GM18505 (cell line): ENCODE results near the gene SNX25.
"Not testable (repeated sequence)": the region's sequence is repeated elsewhere in the genome, so short reads cannot be mapped to it uniquely, and the experiment has no call there.

ENCODE experiments used
- ATAC-seq: cut with Tn5 transposase; IDR thresholded peaks from one replicate; pipeline ENCODE4 v1.9.1; 2021; ENCODE audit not compliant: unreplicated experiment
- POLR2A ChIP-seq: IDR thresholded peaks from 4 replicates; pipeline ENCODE4 v1.6.1; 2011; ENCODE audit warnings: borderline replicate concordance; ENCODE audit not compliant: insufficient read depth, insufficient read length; ENCODE audit errors: extremely low read depth

The SNX25 gene

GRCh38 chr4:185225940-185226339 lies 16.5 kb downstream of the SNX25 start:
- no peak for TF ChIP-seq POLR2A
- ATAC-seq, result no peak

GRCh38 chr4:185227131-185227551 lies 17.7 kb downstream of the SNX25 start:
- no peak for ATAC-seq
- TF ChIP-seq POLR2A, result no peak

- no peak for ATAC-seq
- TF ChIP-seq POLR2A, result no peak
These were observed 18.4 kb downstream of the SNX25 start for GRCh38 chr4:185227713-185228278.

- no peak for ATAC-seq
These were observed 19.8 kb downstream of the SNX25 start for GRCh38 chr4:185229021-185229818.

GRCh38 chr4:185232370-185232769 lies 23.0 kb downstream of the SNX25 start:
- TF ChIP-seq POLR2A, result no peak
- no peak for ATAC-seq

More at GRCh38 chr4:185229021-185229818, 19.8 kb downstream of the SNX25 start:
- TF ChIP-seq POLR2A, result peak; percentile 28

- no peak for ATAC-seq
- no peak for TF ChIP-seq POLR2A
These were observed 25.9 kb downstream of the SNX25 start for GRCh38 chr4:185235119-185235842.

GRCh38 chr4:185235843-185236503 lies 26.6 kb downstream of the SNX25 start:
- TF ChIP-seq POLR2A, result no peak
- no peak for ATAC-seq

- ATAC-seq, result no peak
These were observed 27.8 kb downstream of the SNX25 start for GRCh38 chr4:185237175-185237574.

GRCh38 chr4:185238215-185238681 lies 28.9 kb downstream of the SNX25 start:
- TF ChIP-seq POLR2A, result no peak

More at GRCh38 chr4:185237175-185237574, 27.8 kb downstream of the SNX25 start:
- no peak for TF ChIP-seq POLR2A

GRCh38 chr4:185238750-185239149 lies 29.4 kb downstream of the SNX25 start:
- TF ChIP-seq POLR2A, result no peak
- ATAC-seq, result no peak

More at GRCh38 chr4:185238215-185238681, 28.9 kb downstream of the SNX25 start:
- ATAC-seq, result no peak

GRCh38 chr4:185240486-185240885 lies 31.1 kb downstream of the SNX25 start:
- not testable (repeated sequence) for ATAC-seq

- TF ChIP-seq POLR2A, result no peak
- no peak for ATAC-seq
These were observed 33.5 kb downstream of the SNX25 start for GRCh38 chr4:185242749-185243533.
